Activated T-helper 2 cell treated with anti-CD3 and anti-CD28 coated beads, Interferon-gamma antibody, Interleukin-2, Interleukin-4, amounts not matched to agents 10 μg/mL and 5 μg/mL and 100 μg/mL, durations not matched to agents 14 hours and 24 hours and 36 hours (primary cell): Measurements from ENCODE around the gene LIN9. TPM values are rescaled to one million over a fixed set of nuclear protein-coding genes. Genes with fewer than 3 reads are reported as not detected.

ENCODE experiments used
- DNase-seq: peaks from one replicate; pipeline ENCODE4 v3.0.0; 2021; ENCODE audit warnings: low spot score
- H3K27ac Mint-ChIP-seq: one replicate; pipeline ENCODE4 v1.8.0; 2021; ENCODE audit warnings: mixed read lengths
- H3K27me3 Mint-ChIP-seq: one replicate; pipeline ENCODE4 v1.8.0; 2021; ENCODE audit warnings: low read depth, mixed read lengths
- H3K36me3 Mint-ChIP-seq: one replicate; pipeline ENCODE4 v1.8.0; 2021; ENCODE audit warnings: low read depth, mixed read lengths
- H3K4me1 Mint-ChIP-seq: one replicate; pipeline ENCODE4 v1.8.0; 2021; ENCODE audit warnings: low read depth, mixed read lengths
- H3K4me3 Mint-ChIP-seq: one replicate; pipeline ENCODE4 v1.8.0; 2021; ENCODE audit warnings: low read depth, mild to moderate bottlenecking, moderate library complexity, mixed read lengths
- H3K9me3 Mint-ChIP-seq: one replicate; pipeline ENCODE4 v1.8.0; 2021; ENCODE audit warnings: mixed read lengths
- intact Hi-C: fragments of 100-400 bp; cut with micrococcal nuclease; formaldehyde crosslinking; loops from one replicate; pipeline ENCODE4 v1.15.1; 2023
- total RNA-seq: library from RNA; stranded (reverse); gene quantifications from 2 replicates; pipeline ENCODE4 v1.2.3, GENCODE V29; 2022

LIN9 gene
- 9.7 and 12.7 TPM in 2 replicates for total RNA-seq

GRCh38 chr1:226308723-226309397 is at the start of gene LIN9:
Gene LIN9, minus strand, starts transcription at chr1:226309164. Its CDS starts 25 bp downstream, at chr1:226309139.
- Mint-ChIP-seq H3K9me3 (no peaks in the 10 kb centered on the region), H3K4me3 (peak within 1 kb of the TSS; percentile 89), H3K4me1 (peaks cover 26% of the 10 kb centered on the region), H3K36me3 (no peaks in the 10 kb centered on the region), H3K27ac (peak within 1 kb of the TSS; percentile 80), H3K27me3 (peaks cover 19% of the 10 kb centered on the region)
- DNase-seq = peak; percentile 89
- intact Hi-C loops = loop anchor here (2.0 to 10.0 kb wide), 4 partner anchors 24 to 244 kb away; partner anchors contain the start of genes ACBD3, H3-3A and PARP1

DNA sequence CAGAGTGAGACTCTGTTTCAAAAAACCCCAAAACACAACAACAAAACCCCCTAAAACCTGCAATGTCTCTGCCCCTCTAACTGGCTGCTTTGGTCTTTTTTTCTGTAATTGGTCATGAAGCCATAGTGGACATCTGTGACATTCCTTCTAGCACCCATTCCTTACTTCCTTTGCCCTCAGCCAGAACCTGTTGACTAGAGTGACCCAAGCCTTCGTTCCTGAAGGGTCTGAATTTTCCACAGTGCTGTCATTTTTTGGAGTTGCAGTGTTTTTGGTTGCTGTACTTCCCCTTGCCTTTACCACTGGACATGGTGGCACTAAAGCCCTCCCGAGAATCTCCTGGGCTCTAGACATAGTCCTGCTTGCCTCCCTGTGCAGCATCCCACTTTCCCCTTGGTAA is 48.5 kb upstream of the LIN9 start:
- no peak overlapping the region for H3K4me3 Mint-ChIP-seq

DNA sequence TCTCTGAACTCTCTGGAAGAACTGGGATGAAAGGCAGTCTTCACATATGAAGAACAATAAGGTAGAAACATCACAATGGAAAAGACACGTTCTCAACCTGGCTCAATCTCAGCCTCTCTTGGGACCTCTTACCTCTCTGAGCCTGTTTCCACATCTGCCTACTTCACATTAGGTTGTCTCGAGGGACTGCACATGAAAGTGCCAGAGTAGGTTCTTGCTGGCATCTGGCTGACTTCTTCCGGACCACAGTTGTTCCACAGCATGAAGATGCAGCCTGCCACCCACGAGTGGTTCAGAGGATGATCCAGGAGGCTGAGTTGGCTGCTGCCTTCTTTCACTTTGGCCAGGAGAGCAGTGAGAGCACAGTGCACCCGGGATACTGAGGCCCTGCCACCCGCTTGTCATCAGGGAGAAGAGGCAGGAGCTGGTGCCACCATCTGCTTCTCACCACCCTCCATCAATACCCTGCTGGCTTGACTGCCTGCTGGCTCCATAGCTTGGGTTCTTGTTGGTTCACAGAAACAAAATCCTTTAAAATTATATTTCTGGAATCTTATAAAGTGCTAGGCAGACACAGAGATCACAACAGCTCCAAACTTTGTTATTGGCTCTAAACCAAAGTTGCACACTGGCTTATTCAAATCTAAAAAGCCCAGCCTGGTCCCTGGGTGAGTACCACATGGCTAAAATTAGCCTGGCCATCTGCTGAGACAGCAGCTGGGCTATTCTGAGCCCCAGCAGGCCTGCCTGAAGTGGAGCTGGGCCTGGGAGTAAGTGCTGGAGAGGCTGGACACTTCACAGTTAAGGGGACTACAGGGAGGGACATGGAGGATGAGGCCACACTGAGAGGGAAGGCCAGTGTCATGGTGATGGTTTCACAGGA is 46.9 kb upstream of the LIN9 start:
- DNase-seq = no peak
- Mint-ChIP-seq H3K9me3 (no peaks in the 10 kb centered on the region), H3K4me1 (no peaks in the 10 kb centered on the region), H3K36me3 (peaks cover 28% of the 10 kb centered on the region), H3K4me3 (no peak overlapping the region), H3K27ac (no peak overlapping the region), H3K27me3 (no peaks in the 10 kb centered on the region)
- intact Hi-C loops = no loop called here

More for the DNA sequence above, 48.5 kb upstream of the LIN9 start:
- Mint-ChIP-seq H3K9me3 (no peaks in the 10 kb centered on the region), H3K27me3 (no peaks in the 10 kb centered on the region), H3K36me3 (peaks cover 43% of the 10 kb centered on the region), H3K27ac (no peak overlapping the region), H3K4me1 (no peaks in the 10 kb centered on the region)
- intact Hi-C loops = no loop called here
- DNase-seq = no peak

- Mint-ChIP-seq H3K27ac (no peak overlapping the region), H3K27me3 (no peaks in the 10 kb centered on the region), H3K36me3 (peaks cover 20% of the 10 kb centered on the region)
Observed at GRCh38 chr1:226355016-226355415, 46.1 kb upstream of the LIN9 start.

GRCh38 chr1:226353698-226354525 is 44.9 kb upstream of the LIN9 start:
- no peak for DNase-seq
- H3K9me3 Mint-ChIP-seq = no peaks in the 10 kb centered on the region
- no peaks in the 10 kb centered on the region for H3K4me1 Mint-ChIP-seq
- intact Hi-C loops = no loop called here
- H3K27ac Mint-ChIP-seq = peak overlapping the region; percentile 8
- peaks cover 12% of the 10 kb centered on the region for H3K36me3 Mint-ChIP-seq
- no peaks in the 10 kb centered on the region for H3K27me3 Mint-ChIP-seq
- H3K4me3 Mint-ChIP-seq = no peak overlapping the region

More at GRCh38 chr1:226355016-226355415, 46.1 kb upstream of the LIN9 start:
- H3K9me3 Mint-ChIP-seq = no peaks in the 10 kb centered on the region
- no peak overlapping the region for H3K4me3 Mint-ChIP-seq
- DNase-seq = no peak
- intact Hi-C loops = no loop called here
- H3K4me1 Mint-ChIP-seq = no peaks in the 10 kb centered on the region

DNA sequence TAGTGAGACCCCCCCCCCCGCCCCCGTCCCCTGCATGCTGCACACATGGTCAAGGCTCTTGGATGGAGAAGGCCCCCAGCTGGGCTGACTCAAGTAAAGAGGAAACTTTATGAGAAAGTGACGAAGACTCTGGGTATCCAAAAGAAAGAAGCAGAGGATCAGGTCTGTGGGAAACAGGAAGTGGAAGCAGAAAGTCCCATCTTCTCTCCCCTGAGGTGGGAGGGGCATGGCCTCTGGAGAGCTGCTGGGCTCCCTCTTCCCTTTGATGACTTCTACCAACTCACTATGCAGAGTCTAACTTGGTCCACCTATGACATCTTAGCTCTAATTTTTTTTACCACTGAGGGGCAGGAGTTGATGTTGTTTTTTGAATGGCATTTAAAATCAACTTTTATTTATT is 42.7 kb upstream of the LIN9 start:
- H3K36me3 Mint-ChIP-seq = no peaks in the 10 kb centered on the region
- H3K4me3 Mint-ChIP-seq = no peak overlapping the region
- H3K27ac Mint-ChIP-seq = no peak overlapping the region
- H3K4me1 Mint-ChIP-seq = no peaks in the 10 kb centered on the region
- intact Hi-C loops = no loop called here
- no peak for DNase-seq
- no peaks in the 10 kb centered on the region for H3K27me3 Mint-ChIP-seq
- no peaks in the 10 kb centered on the region for H3K9me3 Mint-ChIP-seq

DNA sequence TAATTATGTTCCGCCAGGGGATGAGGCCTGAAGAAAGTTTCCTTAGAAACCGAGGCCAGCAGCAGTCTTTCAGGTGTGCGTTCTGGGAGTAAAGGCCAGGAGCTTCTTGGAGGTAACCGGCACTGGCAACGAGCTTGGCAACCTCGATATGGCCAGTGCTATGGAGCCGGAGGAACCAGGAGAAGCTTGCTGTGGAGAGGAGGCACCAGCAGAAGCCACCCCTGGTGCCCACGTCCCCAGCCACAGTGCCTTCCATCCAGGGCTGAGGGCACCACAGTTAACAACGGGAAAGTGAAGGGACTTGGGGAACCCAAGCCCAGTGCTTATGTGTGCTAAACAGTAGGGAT is 41.5 kb upstream of the LIN9 start:
- intact Hi-C loops = no loop called here
- Mint-ChIP-seq H3K27me3 (no peaks in the 10 kb centered on the region), H3K27ac (no peak overlapping the region), H3K4me3 (no peak overlapping the region), H3K4me1 (no peaks in the 10 kb centered on the region), H3K36me3 (no peaks in the 10 kb centered on the region), H3K9me3 (no peaks in the 10 kb centered on the region)
- DNase-seq = no peak

DNA sequence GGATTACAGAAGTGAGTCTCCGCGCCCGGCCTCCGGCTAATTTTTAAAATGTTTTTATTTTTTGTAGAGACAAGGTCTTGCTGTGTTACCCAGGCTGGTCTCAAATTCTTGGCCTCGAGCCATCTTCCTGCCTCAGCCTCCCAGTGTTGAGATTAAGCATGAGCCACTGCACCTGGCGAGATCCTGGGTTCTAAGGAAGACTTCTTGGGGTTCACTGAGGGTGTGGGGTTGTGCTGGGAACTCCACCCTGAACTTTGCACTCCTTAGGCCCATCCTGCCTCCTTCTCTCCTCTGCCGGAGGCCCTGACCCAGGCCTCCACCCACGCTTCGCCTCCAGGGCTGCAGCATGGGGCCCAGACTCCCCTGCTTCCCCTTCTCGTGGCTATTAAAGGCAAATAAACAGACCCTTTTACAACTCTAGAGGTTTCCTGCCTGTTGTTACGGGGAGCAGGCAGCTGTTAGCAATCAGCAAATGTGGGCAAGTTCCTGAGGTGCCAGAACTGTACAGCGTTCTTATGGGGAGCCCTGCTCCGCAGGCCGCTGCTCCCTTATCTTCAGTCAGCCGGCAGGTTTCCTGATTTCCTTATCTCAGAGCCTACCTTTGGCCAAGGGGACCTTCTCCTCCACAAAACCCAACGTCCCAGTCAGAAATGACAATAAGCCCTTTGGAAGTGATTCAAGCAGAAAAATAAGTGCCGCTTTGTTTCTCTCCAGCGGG is 41.0 kb upstream of the LIN9 start:
- H3K27me3 Mint-ChIP-seq = no peaks in the 10 kb centered on the region
- H3K4me3 Mint-ChIP-seq = no peak overlapping the region
- H3K4me1 Mint-ChIP-seq = no peaks in the 10 kb centered on the region
- DNase-seq = no peak
- H3K9me3 Mint-ChIP-seq = no peaks in the 10 kb centered on the region
- intact Hi-C loops = no loop called here
- H3K36me3 Mint-ChIP-seq = no peaks in the 10 kb centered on the region
- H3K27ac Mint-ChIP-seq = no peak overlapping the region

- intact Hi-C loops = no loop called here
- Mint-ChIP-seq H3K27ac (no peak overlapping the region), H3K36me3 (no peaks in the 10 kb centered on the region), H3K4me1 (no peaks in the 10 kb centered on the region), H3K27me3 (no peaks in the 10 kb centered on the region), H3K4me3 (no peak overlapping the region), H3K9me3 (no peaks in the 10 kb centered on the region)
- DNase-seq = no peak
Observed at GRCh38 chr1:226349081-226349480, 40.1 kb upstream of the LIN9 start.

DNA sequence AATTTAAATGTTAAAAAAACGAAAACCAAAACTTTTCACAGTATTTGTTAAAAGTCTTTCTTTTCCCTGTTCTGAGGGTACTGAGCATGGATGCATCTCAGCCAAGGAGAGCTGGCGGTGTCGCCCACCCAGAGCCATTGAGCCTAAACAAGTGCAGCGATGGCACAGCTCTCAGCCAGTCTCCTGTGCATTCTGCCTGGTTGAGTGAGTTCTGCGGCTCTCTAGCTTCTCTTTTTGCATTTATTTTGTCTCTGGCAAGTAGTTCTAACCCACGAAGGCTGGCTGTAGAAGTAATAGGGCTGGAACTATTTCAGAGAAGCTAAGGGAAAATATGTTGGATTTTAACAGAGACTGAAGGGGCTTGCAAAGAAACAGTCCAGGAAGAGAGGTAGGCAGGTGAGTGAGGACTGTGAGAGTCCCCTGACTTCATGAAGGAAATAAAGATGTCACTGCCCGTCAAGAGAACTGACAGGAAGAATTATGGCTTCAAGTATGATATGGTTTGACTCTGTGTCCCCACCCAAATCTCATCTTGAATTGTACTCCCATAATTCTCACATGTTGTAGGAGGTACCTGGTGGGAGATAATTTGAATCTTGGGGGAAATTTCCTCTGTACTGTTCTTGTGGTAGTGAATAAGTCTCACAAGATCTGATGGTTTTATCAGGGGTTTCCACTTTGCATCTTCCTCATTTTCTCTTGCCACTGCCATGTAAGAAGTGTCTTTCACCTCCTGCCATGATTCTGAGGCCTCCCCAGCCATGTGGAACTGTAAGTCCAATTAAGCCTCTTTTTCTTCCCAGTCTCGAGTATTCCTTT is 35.7 kb upstream of the LIN9 start:
- Mint-ChIP-seq H3K9me3 (peaks cover 14% of the 10 kb centered on the region), H3K4me3 (no peak overlapping the region), H3K36me3 (no peaks in the 10 kb centered on the region), H3K27ac (no peak overlapping the region), H3K27me3 (peaks cover 2% of the 10 kb centered on the region), H3K4me1 (no peaks in the 10 kb centered on the region)
- no peak for DNase-seq
- intact Hi-C loops = no loop called here

DNA sequence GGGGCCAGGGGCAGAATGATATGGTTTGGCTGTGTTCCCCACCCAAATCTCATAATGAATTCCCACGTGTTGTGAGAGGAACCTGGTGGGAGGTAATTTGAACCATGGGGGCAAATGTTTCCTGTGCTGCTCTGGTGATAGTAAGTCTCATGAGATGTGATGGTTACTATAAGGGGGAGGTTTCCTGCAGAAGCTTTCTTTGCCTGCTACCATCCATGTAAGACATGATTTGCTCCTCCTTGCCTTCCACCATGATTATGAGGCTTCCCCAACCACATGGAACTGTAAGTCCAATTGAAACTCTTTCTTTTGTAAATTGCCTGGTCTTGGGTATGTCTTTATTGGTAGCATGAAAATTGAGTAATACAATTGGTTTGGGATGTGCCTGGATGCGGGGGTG is 33.7 kb upstream of the LIN9 start:
- intact Hi-C loops = no loop called here
- Mint-ChIP-seq H3K4me3 (no peak overlapping the region), H3K36me3 (no peaks in the 10 kb centered on the region), H3K27ac (no peak overlapping the region), H3K27me3 (peaks cover 2% of the 10 kb centered on the region), H3K9me3 (peaks cover 14% of the 10 kb centered on the region), H3K4me1 (no peaks in the 10 kb centered on the region)
- no peak for DNase-seq
